IMR-90 (cell line): ENCODE results near the gene ILDR2. TPM values are rescaled to one million over a fixed set of nuclear protein-coding genes. Genes with fewer than 3 reads are reported as not detected.

Experiments used
- ATAC-seq: fragments of 200-7000 bp; cut with Tn5 transposase; 2 replicates; pipeline ENCODE4 v1.9.1; 2020; ENCODE audit warnings: low read depth, mild to moderate bottlenecking, moderate library complexity
- BruUV-seq: library from RNA; stranded (reverse); fragments of 400-500 nt; replicated peaks from 2 replicates; lab custom pipeline; 2021; lab: Mats Ljungman, UMichigan
- CTCF ChIA-PET: fragments of 300-600 bp; formaldehyde crosslinking; extraction: SDS; loops from one replicate; lab custom pipeline; 2021; ENCODE audit warnings: antibody characterized with exemption; lab: Yijun Ruan, JAX
- POLR2A ChIA-PET: fragments of 300-600 bp; sonication (Branson Sonifier 250); formaldehyde crosslinking; loops from one replicate; lab custom pipeline; 2022; ENCODE audit warnings: antibody characterized with exemption; ENCODE audit not compliant: unreplicated experiment; lab: Charles Lee
- DNase-seq: peaks from one replicate; pipeline ENCODE4 v3.0.0; 2013
- H2AFZ ChIP-seq: replicated peaks from 2 replicates; pipeline ENCODE3; 2013; ENCODE audit warnings: low read length, mild to moderate bottlenecking; ENCODE audit not compliant: poor library complexity
- H2AK5ac ChIP-seq: 2 replicates; pipeline ENCODE4 v1.6.1; 2013; ENCODE audit warnings: low read depth, low read length, inconsistent platforms
- H2AK9ac ChIP-seq: replicated peaks from 2 replicates; pipeline ENCODE3; 2013; ENCODE audit warnings: mild to moderate bottlenecking, low read depth, low read length, moderate library complexity; ENCODE audit not compliant: poor library complexity
- H2BK120ac ChIP-seq: 2 replicates; pipeline ENCODE4 v1.6.1; 2013; ENCODE audit warnings: low read depth, low read length, inconsistent platforms
- H2BK15ac ChIP-seq: 3 replicates; pipeline ENCODE4 v1.6.1; 2013; ENCODE audit warnings: low read depth, low read length, inconsistent platforms
- H2BK20ac ChIP-seq: 2 replicates; pipeline ENCODE4 v1.6.1; 2013; ENCODE audit warnings: low read depth, mild to moderate bottlenecking, inconsistent platforms, low read length, moderate library complexity
- H2BK5ac ChIP-seq: 2 replicates; pipeline ENCODE4 v1.6.1; 2013; ENCODE audit warnings: mild to moderate bottlenecking, low read depth, low read length, inconsistent platforms; ENCODE audit not compliant: poor library complexity, severe bottlenecking
- H3K14ac ChIP-seq: replicated peaks from 2 replicates; pipeline ENCODE4 v1.6.1; 2013; ENCODE audit warnings: low read depth, low read length, inconsistent platforms
- H3K18ac ChIP-seq: 2 replicates; pipeline ENCODE4 v1.6.1; 2013; ENCODE audit warnings: low read depth, low read length, control low read depth
- H3K23ac ChIP-seq: 2 replicates; pipeline ENCODE4 v1.6.1; 2013; ENCODE audit warnings: low read depth, low read length, inconsistent platforms
- H3K27ac ChIP-seq: 2 replicates; pipeline ENCODE4 v1.5.1; 2013; ENCODE audit warnings: mild to moderate bottlenecking, control low read depth, low read length; ENCODE audit not compliant: insufficient read depth
- H3K27me3 ChIP-seq: 2 replicates; pipeline ENCODE4 v1.6.1; 2013; ENCODE audit warnings: low read length; ENCODE audit not compliant: control insufficient read depth, insufficient read depth
- H3K36me3 ChIP-seq: 2 replicates; pipeline ENCODE4 v1.6.1; 2013; ENCODE audit warnings: low read length, mixed read lengths; ENCODE audit not compliant: control insufficient read depth, insufficient read depth
- H3K4ac ChIP-seq: 2 replicates; pipeline ENCODE4 v1.6.1; 2013; ENCODE audit warnings: low read depth, low read length, inconsistent platforms
- H3K4me1 ChIP-seq: 2 replicates; pipeline ENCODE4 v1.6.1; 2013; ENCODE audit warnings: low read length, mixed read lengths; ENCODE audit not compliant: control insufficient read depth, insufficient read depth
- H3K4me2 ChIP-seq: 2 replicates; pipeline ENCODE4 v1.6.1; 2013; ENCODE audit warnings: low read depth, mild to moderate bottlenecking, control low read depth, low read length, moderate library complexity
- H3K4me3 ChIP-seq: 2 replicates; pipeline ENCODE4 v1.5.1; 2013; ENCODE audit warnings: low read depth, mild to moderate bottlenecking, control low read depth, low read length, moderate library complexity; ENCODE audit not compliant: insufficient read depth
- H3K56ac ChIP-seq: 2 replicates; pipeline ENCODE4 v1.6.1; 2013; ENCODE audit warnings: low read length, inconsistent platforms; ENCODE audit not compliant: insufficient read depth; ENCODE audit errors: extremely low read depth
- H3K79me1 ChIP-seq, 2 experiments: 2 replicates each; pipeline ENCODE4 v1.6.1; 2013; ENCODE audit warnings: low read length in 2 of 2, inconsistent platforms in 1 of 2, low read depth in 1 of 2
- H3K9ac ChIP-seq: 2 replicates; pipeline ENCODE4 v1.6.1; 2013; ENCODE audit warnings: low read depth, low read length, control low read depth
- H3K9me1 ChIP-seq: 2 replicates; pipeline ENCODE4 v1.6.1; 2013; ENCODE audit warnings: low read length, inconsistent platforms; ENCODE audit not compliant: insufficient read depth
- H3K9me3 ChIP-seq: 2 replicates; pipeline ENCODE4 v1.6.1; 2013; ENCODE audit warnings: low read length; ENCODE audit not compliant: control insufficient read depth, insufficient read depth
- H4K20me1 ChIP-seq: 2 replicates; pipeline ENCODE4 v1.6.1; 2013; ENCODE audit warnings: low read length, inconsistent platforms; ENCODE audit not compliant: insufficient read depth
- H4K5ac ChIP-seq: 2 replicates; pipeline ENCODE4 v1.6.1; 2013; ENCODE audit warnings: mild to moderate bottlenecking, low read depth, low read length, control low read depth
- H4K8ac ChIP-seq, 2 experiments: 2 replicates each; pipeline ENCODE4 v1.6.1; 2013; ENCODE audit warnings: low read depth in 2 of 2, low read length in 2 of 2, control low read depth in 1 of 2, inconsistent platforms in 1 of 2
- H4K91ac ChIP-seq: 2 replicates; pipeline ENCODE4 v1.6.1; 2013; ENCODE audit warnings: low read depth, low read length, inconsistent platforms; ENCODE audit not compliant: insufficient read depth
- NFE2L2 ChIP-seq: fragments of 150-350 bp; IDR thresholded peaks from 2 replicates; pipeline ENCODE4 v1.6.1; 2016; ENCODE audit warnings: low read depth, mild to moderate bottlenecking, low read length
- RCOR1 ChIP-seq: IDR thresholded peaks from 2 replicates; pipeline ENCODE4 v1.6.1; 2012; ENCODE audit warnings: mild to moderate bottlenecking, low read length, improper control_type of control experiment; ENCODE audit not compliant: insufficient replicate concordance
- RFX5 ChIP-seq: IDR thresholded peaks from 2 replicates; pipeline ENCODE4 v1.8.0; 2012; ENCODE audit warnings: low read depth, mild to moderate bottlenecking, low read length, moderate library complexity
- SMC3 ChIP-seq: fragments of 150-350 bp; IDR thresholded peaks from 2 replicates; pipeline ENCODE4 v1.6.1; 2016; ENCODE audit warnings: low read depth, mild to moderate bottlenecking, antibody characterized with exemption, low read length, moderate library complexity
- WGBS, 2 experiments: methylation state at CpG; one replicate each; pipeline versions ENCODE4 v1.1.5 to v1.1.7; 2013; ENCODE audit warnings: missing lambda C conversion rate in 2 of 2; ENCODE audit not compliant: insufficient read length in 1 of 2; ENCODE audit errors: extremely low coverage in 2 of 2; 5-methylcytosine and 5-hydroxymethylcytosine counted together
- dilution Hi-C: fragments of 300-500 bp; cut with HindIII; formaldehyde crosslinking; loops from one replicate; pipeline ENCODE4 v1.14.3; 2018; ENCODE audit warnings: low sequenced_read_pairs; ENCODE audit not compliant: unreplicated experiment
- in situ Hi-C: fragments of 300-500 bp; cut with MboI; formaldehyde crosslinking; loops from 3 replicates; pipeline ENCODE4 v1.14.3; 2019; ENCODE audit warnings: low sequenced_read_pairs, inconsistent platforms, mixed read lengths
- intact Hi-C: fragments of 100-400 bp; cut with micrococcal nuclease; formaldehyde crosslinking; loops from 2 replicates; pipeline ENCODE4 v1.10.0; 2022
- polyA plus RNA-seq, 3 experiments: library from polyadenylated mRNA; depleted of rRNA; stranded (reverse); fragments of >200 nt; gene quantifications; 2 replicates each; pipeline ENCODE4 v1.2.3, GENCODE V29; 2012; ENCODE audit warnings: low replicate concordance in 1 of 3
- total RNA-seq: library from RNA; depleted of rRNA; stranded (reverse); fragments of >200 nt; gene quantifications from 2 replicates; pipeline ENCODE4 v1.2.3, GENCODE V29; 2012
- TF ChIP-seq, protein P1 (sequence below): fragments of 150-350 bp; IDR thresholded peaks from 2 replicates; pipeline ENCODE4 v1.6.1; 2017; ENCODE audit warnings: mild to moderate bottlenecking, antibody characterized with exemption, low read length, low read depth

Gene ILDR2
- total and polyA plus RNA-seq, 2 of the 4 experiments (the other 2 are of a cell fraction) = under 0.01 TPM; not detected in 1

DNA sequence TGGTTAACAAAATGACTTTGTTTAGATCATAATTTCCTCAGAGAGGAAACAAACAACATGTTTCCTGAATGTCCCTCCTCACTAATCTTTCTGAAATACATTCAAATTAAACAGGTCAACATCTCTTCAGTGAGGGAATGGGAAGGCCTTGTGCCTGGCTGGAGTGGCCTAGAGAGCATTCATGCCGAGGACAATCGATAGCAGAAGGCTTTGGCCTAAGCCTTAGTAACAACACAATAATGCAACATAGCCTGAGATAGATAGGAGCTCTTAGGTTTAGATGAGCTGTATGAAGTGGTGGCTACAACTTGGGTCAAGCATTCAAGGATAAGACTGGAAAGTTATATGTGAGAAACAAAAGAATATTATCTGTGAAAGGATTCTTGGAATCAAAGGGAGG lies 37.4 kb downstream of the ILDR2 start:
- Histone ChIP-seq H3K27ac (no peak overlapping the region), H4K91ac (no peak overlapping the region), H2AK9ac (no peak overlapping the region), H4K8ac (no peak overlapping the region), H2BK15ac (no peak overlapping the region), H3K4me3 (no peak overlapping the region), H2BK20ac (no peak overlapping the region), H3K14ac (no peak overlapping the region), H3K79me1 (no peaks in the 10 kb centered on the region), H3K9me3 (no peaks in the 10 kb centered on the region), H3K9ac (no peak overlapping the region), H3K27me3 (peaks cover 12% of the 10 kb centered on the region), H3K56ac (no peak overlapping the region), H2AK5ac (no peak overlapping the region), H3K36me3 (no peaks in the 10 kb centered on the region), H3K9me1 (no peaks in the 10 kb centered on the region), H2BK120ac (no peak overlapping the region), H3K23ac (no peak overlapping the region), H3K4me1 (no peaks in the 10 kb centered on the region), H2BK5ac (no peak overlapping the region), H2AFZ (no peak overlapping the region), H3K18ac (no peak overlapping the region), H4K20me1 (no peaks in the 10 kb centered on the region), H4K5ac (no peak overlapping the region), H3K4me2 (no peak overlapping the region), H3K4ac (no peak overlapping the region)
- in situ Hi-C loops = no loop called here
- no TSS peak for BruUV-seq
- CTCF ChIA-PET = no interaction called here
- POLR2A ChIA-PET = no interaction called here
- dilution Hi-C loops = no loop called here
- WGBS, 2 experiments = no CpG with 5 or more reads among the region's 2 CpGs
- ATAC-seq (no peak), DNase-seq (no peak)
- intact Hi-C loops = no loop called here
- TF ChIP-seq NFE2L2 (no peak), RCOR1 (no peak), RFX5 (no peak), SMC3 (no peak)
- TF ChIP-seq, protein P1, sequence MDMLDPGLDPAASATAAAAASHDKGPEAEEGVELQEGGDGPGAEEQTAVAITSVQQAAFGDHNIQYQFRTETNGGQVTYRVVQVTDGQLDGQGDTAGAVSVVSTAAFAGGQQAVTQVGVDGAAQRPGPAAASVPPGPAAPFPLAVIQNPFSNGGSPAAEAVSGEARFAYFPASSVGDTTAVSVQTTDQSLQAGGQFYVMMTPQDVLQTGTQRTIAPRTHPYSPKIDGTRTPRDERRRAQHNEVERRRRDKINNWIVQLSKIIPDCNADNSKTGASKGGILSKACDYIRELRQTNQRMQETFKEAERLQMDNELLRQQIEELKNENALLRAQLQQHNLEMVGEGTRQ = no peak
